Mucosa of gallbladder (tissue), 1 donor: ENCODE measurements around the gene HSPA5. TPM values are rescaled to one million over a fixed set of nuclear protein-coding genes. Genes with fewer than 3 reads are reported as not detected.
"Not testable (repeated sequence)": the region's sequence is repeated elsewhere in the genome, so short reads cannot be mapped to it uniquely, and the experiment has no call there.

Experiments used
- DNase-seq: peaks from one replicate; pipeline ENCODE4 v3.0.0-alpha.2; 2020; ENCODE audit warnings: low spot score
- total RNA-seq: library from RNA; stranded (reverse); gene quantifications from one replicate; pipeline ENCODE4 v1.2.1, GENCODE V29; 2021
- donor health status: DM: no; HTN: no; CAD: no.

Gene HSPA5
- 363 TPM for total RNA-seq

GRCh38 chr9:125241000-125241862, at the start of gene HSPA5:
Gene HSPA5, minus strand, starts transcription at chr9:125241343. Its CDS starts 217 bp downstream, at chr9:125241126.
- peak; percentile 100 for DNase-seq

- DNase-seq, result not testable (repeated sequence)
These were observed 45.8 kb upstream of the HSPA5 start for GRCh38 chr9:125286935-125287433.

GRCh38 chr9:125284855-125285254, 43.7 kb upstream of the HSPA5 start:
- DNase-seq, result no peak

- no peak for DNase-seq
These were observed 39.8 kb upstream of the HSPA5 start for GRCh38 chr9:125280945-125281344.

- DNase-seq, result no peak
These were observed 36.3 kb upstream of the HSPA5 start for GRCh38 chr9:125277411-125277810.

- no peak for DNase-seq
These were observed 35.6 kb upstream of the HSPA5 start for GRCh38 chr9:125276771-125277170.

- DNase-seq, result peak; percentile 54
These were observed 31.6 kb upstream of the HSPA5 start for GRCh38 chr9:125272697-125273096.

- DNase-seq, result no peak
These were observed 29.9 kb upstream of the HSPA5 start for GRCh38 chr9:125271081-125271480.

- no peak for DNase-seq
These were observed 27.9 kb upstream of the HSPA5 start for GRCh38 chr9:125269014-125269397.

- no peak for DNase-seq
These were observed 27.4 kb upstream of the HSPA5 start for GRCh38 chr9:125268394-125269013.

- DNase-seq, result not testable (repeated sequence)
These were observed 22.9 kb upstream of the HSPA5 start for GRCh38 chr9:125264068-125264467.

GRCh38 chr9:125262294-125262991, 21.3 kb upstream of the HSPA5 start:
- no peak for DNase-seq

- DNase-seq, result peak; percentile 84
These were observed 20.6 kb upstream of the HSPA5 start, which contains the start of gene GAPVD1 for GRCh38 chr9:125261501-125262293. Gene GAPVD1, plus strand, starts transcription at chr9:125261826. Its CDS starts 37,096 bp downstream, at chr9:125298922.

- DNase-seq, result no peak
These were observed 19.4 kb upstream of the HSPA5 start for GRCh38 chr9:125260561-125260960.

GRCh38 chr9:125258832-125259534, 17.8 kb upstream of the HSPA5 start:
- no peak for DNase-seq

- DNase-seq, result no peak
These were observed 17.1 kb upstream of the HSPA5 start for GRCh38 chr9:125258160-125258785.

GRCh38 chr9:125255781-125256391, 14.7 kb upstream of the HSPA5 start:
- DNase-seq, result no peak

- DNase-seq, result no peak
These were observed 13.1 kb upstream of the HSPA5 start for GRCh38 chr9:125254231-125254630.

- no peak for DNase-seq
These were observed 5.1 kb upstream of the HSPA5 start for GRCh38 chr9:125246261-125246667.

- DNase-seq, result no peak
These were observed 2.7 kb upstream of the HSPA5 start for GRCh38 chr9:125243792-125244260.
